H9 (cell line): Measurements from ENCODE around the gene GPRC5D. TPM values are rescaled to one million over a fixed set of nuclear protein-coding genes. Genes with fewer than 3 reads are reported as not detected.

ENCODE experiments used
- DNase-seq: peaks from one replicate; pipeline ENCODE4 v3.0.0-alpha.2; 2017
- H2AFZ ChIP-seq: one replicate; pipeline ENCODE4 v1.6.1; 2013; ENCODE audit warnings: mild to moderate bottlenecking, low read length, control low read depth, moderate library complexity
- H2AK5ac ChIP-seq: 2 replicates; pipeline ENCODE4 v1.6.1; 2013; ENCODE audit warnings: low read length, control low read depth, mixed read lengths; ENCODE audit not compliant: insufficient read length
- H2BK120ac ChIP-seq: one replicate; pipeline ENCODE4 v1.6.1; 2013; ENCODE audit warnings: low read depth, mild to moderate bottlenecking, low read length, control low read depth, inconsistent platforms; ENCODE audit not compliant: poor library complexity, severe bottlenecking
- H2BK12ac ChIP-seq: 2 replicates; pipeline ENCODE4 v1.6.1; 2013; ENCODE audit warnings: low read length, control low read depth, mixed read lengths, low read depth; ENCODE audit not compliant: insufficient read length
- H2BK15ac ChIP-seq: 2 replicates; pipeline ENCODE4 v1.6.1; 2013; ENCODE audit warnings: low read depth, low read length, control low read depth
- H2BK20ac ChIP-seq: one replicate; pipeline ENCODE4 v1.6.1; 2013; ENCODE audit warnings: low read depth, mild to moderate bottlenecking, low read length, control low read depth, inconsistent platforms; ENCODE audit not compliant: poor library complexity, severe bottlenecking
- H2BK5ac ChIP-seq: 2 replicates; pipeline ENCODE4 v1.6.1; 2013; ENCODE audit warnings: low read length, control low read depth, mixed read lengths; ENCODE audit not compliant: insufficient read length
- H3K14ac ChIP-seq: 2 replicates; pipeline ENCODE4 v1.6.1; 2013; ENCODE audit warnings: low read length, control low read depth; ENCODE audit not compliant: insufficient read depth
- H3K18ac ChIP-seq: 2 replicates; pipeline ENCODE4 v1.6.1; 2013; ENCODE audit warnings: low read depth, mild to moderate bottlenecking, mixed read lengths, low read length, control low read depth; ENCODE audit not compliant: insufficient read length
- H3K23ac ChIP-seq: 2 replicates; pipeline ENCODE4 v1.6.1; 2013; ENCODE audit warnings: low read length, control low read depth, mixed read lengths, low read depth; ENCODE audit not compliant: insufficient read length
- H3K23me2 ChIP-seq: 2 replicates; pipeline ENCODE4 v1.6.1; 2013; ENCODE audit warnings: low read depth, mild to moderate bottlenecking, mixed read lengths, low read length, control low read depth; ENCODE audit not compliant: insufficient read length, poor library complexity, severe bottlenecking
- H3K27ac ChIP-seq: 2 replicates; pipeline ENCODE4 v1.5.1; 2013; ENCODE audit warnings: low read length, control low read depth, mixed read lengths, low read depth; ENCODE audit not compliant: insufficient read length
- H3K27me3 ChIP-seq: 2 replicates; pipeline ENCODE4 v1.6.1; 2013; ENCODE audit warnings: low read length, control low read depth, inconsistent platforms; ENCODE audit not compliant: insufficient read depth
- H3K4ac ChIP-seq: 2 replicates; pipeline ENCODE4 v1.6.1; 2013; ENCODE audit warnings: low read depth, mild to moderate bottlenecking, control low read depth, inconsistent platforms, low read length, moderate library complexity
- H3K4me1 ChIP-seq: 2 replicates; pipeline ENCODE4 v1.6.1; 2013; ENCODE audit warnings: low read length, control low read depth, inconsistent platforms; ENCODE audit not compliant: insufficient read depth
- H3K4me2 ChIP-seq: 2 replicates; pipeline ENCODE4 v1.6.1; 2013; ENCODE audit warnings: low read length, control low read depth, mixed read lengths; ENCODE audit not compliant: insufficient read length, insufficient read depth
- H3K56ac ChIP-seq: 2 replicates; pipeline ENCODE4 v1.6.1; 2013; ENCODE audit warnings: low read depth, mild to moderate bottlenecking, mixed read lengths, low read length, control low read depth; ENCODE audit not compliant: insufficient read length
- H3K79me1 ChIP-seq: 2 replicates; pipeline ENCODE4 v1.6.1; 2013; ENCODE audit warnings: low read depth, mild to moderate bottlenecking, moderate library complexity, low read length, control low read depth, inconsistent platforms; ENCODE audit not compliant: insufficient read depth, poor library complexity, severe bottlenecking
- H3K79me2 ChIP-seq: 2 replicates; pipeline ENCODE4 v1.6.1; 2013; ENCODE audit warnings: low read length, control low read depth, inconsistent platforms; ENCODE audit not compliant: insufficient read depth
- H3K9ac ChIP-seq: 2 replicates; pipeline ENCODE4 v1.6.1; 2013; ENCODE audit warnings: low read length, control low read depth, mixed read lengths; ENCODE audit not compliant: insufficient read length; ENCODE audit errors: extremely low read depth
- H3K9me3 ChIP-seq: one replicate; pipeline ENCODE4 v1.6.1; 2013; ENCODE audit warnings: low read depth, low read length, inconsistent platforms; ENCODE audit not compliant: control insufficient read depth
- H3T11ph ChIP-seq: one replicate; pipeline ENCODE4 v1.6.1; 2013; ENCODE audit warnings: mild to moderate bottlenecking, low read length, control low read depth, inconsistent platforms
- H4K20me1 ChIP-seq: one replicate; pipeline ENCODE4 v1.6.1; 2013; ENCODE audit not compliant: control insufficient read depth, insufficient read length, insufficient read depth
- H4K5ac ChIP-seq: 2 replicates; pipeline ENCODE4 v1.6.1; 2013; ENCODE audit warnings: low read depth, mild to moderate bottlenecking, mixed read lengths, low read length, control low read depth; ENCODE audit not compliant: insufficient read length
- H4K8ac ChIP-seq: replicated peaks from 2 replicates; pipeline ENCODE4 v1.6.1; 2013; ENCODE audit warnings: low read length, control low read depth, mixed read lengths, low read depth; ENCODE audit not compliant: insufficient read length
- H4K91ac ChIP-seq: 2 replicates; pipeline ENCODE4 v1.6.1; 2013; ENCODE audit warnings: low read depth, mild to moderate bottlenecking, moderate library complexity, mixed read lengths, low read length, control low read depth; ENCODE audit not compliant: insufficient read length
- H3K27ac Mint-ChIP-seq, 3 experiments: 2 replicates in 2 of 3; 3 replicates in 1 of 3; pipeline ENCODE4 v1.8.0; 2020 to 2021; ENCODE audit warnings: mixed read lengths in 3 of 3, mild to moderate bottlenecking in 1 of 3, moderate library complexity in 1 of 3
- H3K27me3 Mint-ChIP-seq: 2 replicates; pipeline ENCODE4 v1.8.0; 2021; ENCODE audit warnings: low read depth, mild to moderate bottlenecking, moderate library complexity, mixed read lengths
- H3K36me3 Mint-ChIP-seq, 3 experiments: 2 replicates in 2 of 3; 3 replicates in 1 of 3; pipeline ENCODE4 v1.8.0; 2020 to 2021; ENCODE audit warnings: low read depth in 3 of 3, mixed read lengths in 3 of 3; ENCODE audit not compliant: insufficient read depth in 1 of 3
- H3K4me1 Mint-ChIP-seq, 2 experiments: 2 replicates each; pipeline ENCODE4 v1.8.0; 2020; ENCODE audit warnings: mixed read lengths in 2 of 2
- H3K4me3 Mint-ChIP-seq, 2 experiments: 2 replicates in 1 of 2; 3 replicates in 1 of 2; pipeline ENCODE4 v1.8.0; 2020 to 2021; ENCODE audit warnings: mild to moderate bottlenecking in 2 of 2, mixed read lengths in 2 of 2, moderate library complexity in 1 of 2
- H3K9me3 Mint-ChIP-seq, 2 experiments: 2 replicates in 1 of 2; 3 replicates in 1 of 2; pipeline ENCODE4 v1.8.0; 2020; ENCODE audit warnings: mild to moderate bottlenecking in 2 of 2, mixed read lengths in 2 of 2, moderate library complexity in 1 of 2
- WGBS: extraction: QIAGEN DNeasy Blood & Tissue Kit; methylation state at CpG from one replicate; pipeline ENCODE4 v1.1.7; 2013; ENCODE audit warnings: missing lambda C conversion rate, low lambda C conversion rate, mixed read lengths; ENCODE audit not compliant: insufficient read length; ENCODE audit errors: extremely low coverage; 5-methylcytosine and 5-hydroxymethylcytosine counted together
- total RNA-seq: library from RNA; stranded (reverse); gene quantifications from 2 replicates; pipeline ENCODE4 v1.2.1, GENCODE V29; 2021
- TF ChIP-seq, protein P1 (sequence below): fragments of 200-600 bp; sonication (generic); conservative IDR thresholded peaks from 3 replicates; pipeline ENCODE4 v1.8.0; 2021; ENCODE audit warnings: antibody characterized with exemption, mild to moderate bottlenecking

GPRC5D gene
- total RNA-seq, 1 experiment from 2014 or later, result not detected

DNA sequence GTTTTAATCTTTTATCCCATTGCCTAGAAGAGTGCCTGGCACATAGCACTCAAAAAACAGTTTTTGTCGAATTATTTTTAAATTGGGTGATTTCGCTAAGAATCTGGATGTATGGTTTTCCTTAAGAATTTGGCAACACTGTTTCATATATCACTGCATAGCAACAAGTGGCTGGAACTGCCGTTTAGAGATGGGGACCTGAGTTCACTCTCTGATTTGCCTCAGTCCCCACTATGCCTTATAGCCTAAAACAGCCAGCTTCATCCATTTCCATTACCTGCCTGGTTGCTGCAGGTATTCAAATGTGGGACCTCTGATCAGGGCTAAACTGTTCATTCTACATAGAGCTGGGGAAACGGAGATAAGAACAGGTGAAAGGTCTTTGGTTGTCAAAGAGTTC, 46.3 kb upstream of the GPRC5D start:
- Histone ChIP-seq H3K27ac (no peak overlapping the region), H3T11ph (no peak overlapping the region), H4K8ac (no peak overlapping the region), H3K9me3 (no peaks in the 10 kb centered on the region), H4K91ac (no peak overlapping the region), H3K9ac (no peak overlapping the region), H2BK5ac (no peak overlapping the region), H4K5ac (no peak overlapping the region), H3K23me2 (peaks cover 18% of the 10 kb centered on the region), H2BK15ac (no peak overlapping the region), H3K4me2 (no peak overlapping the region), H2BK12ac (no peak overlapping the region), H2BK120ac (no peak overlapping the region), H3K27me3 (no peaks in the 10 kb centered on the region; the same call in 1 of the 2 replicates), H3K4me1 (no peaks in the 10 kb centered on the region; the same call in 1 of the 2 replicates), H2AFZ (no peak overlapping the region), H2AK5ac (no peak overlapping the region), H3K14ac (no peak overlapping the region), H3K79me2 (no peaks in the 10 kb centered on the region; the same call in 1 of the 2 replicates), H4K20me1 (no peaks in the 10 kb centered on the region), H3K4ac (no peak overlapping the region), H3K79me1 (no peaks in the 10 kb centered on the region), H2BK20ac (no peak overlapping the region), H3K23ac (no peak overlapping the region), H3K18ac (no peak overlapping the region), H3K56ac (no peak overlapping the region)
- TF ChIP-seq, protein P1, sequence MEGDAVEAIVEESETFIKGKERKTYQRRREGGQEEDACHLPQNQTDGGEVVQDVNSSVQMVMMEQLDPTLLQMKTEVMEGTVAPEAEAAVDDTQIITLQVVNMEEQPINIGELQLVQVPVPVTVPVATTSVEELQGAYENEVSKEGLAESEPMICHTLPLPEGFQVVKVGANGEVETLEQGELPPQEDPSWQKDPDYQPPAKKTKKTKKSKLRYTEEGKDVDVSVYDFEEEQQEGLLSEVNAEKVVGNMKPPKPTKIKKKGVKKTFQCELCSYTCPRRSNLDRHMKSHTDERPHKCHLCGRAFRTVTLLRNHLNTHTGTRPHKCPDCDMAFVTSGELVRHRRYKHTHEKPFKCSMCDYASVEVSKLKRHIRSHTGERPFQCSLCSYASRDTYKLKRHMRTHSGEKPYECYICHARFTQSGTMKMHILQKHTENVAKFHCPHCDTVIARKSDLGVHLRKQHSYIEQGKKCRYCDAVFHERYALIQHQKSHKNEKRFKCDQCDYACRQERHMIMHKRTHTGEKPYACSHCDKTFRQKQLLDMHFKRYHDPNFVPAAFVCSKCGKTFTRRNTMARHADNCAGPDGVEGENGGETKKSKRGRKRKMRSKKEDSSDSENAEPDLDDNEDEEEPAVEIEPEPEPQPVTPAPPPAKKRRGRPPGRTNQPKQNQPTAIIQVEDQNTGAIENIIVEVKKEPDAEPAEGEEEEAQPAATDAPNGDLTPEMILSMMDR, result no peak
- no peak overlapping the region for H3K27ac Mint-ChIP-seq
- H3K36me3 Mint-ChIP-seq, result peaks cover 4 to 22% (median 17%) of the 10 kb centered on the region in 3 experiments
- H3K4me3 Mint-ChIP-seq, result peak overlapping the region in 1 of 2 experiments; percentile 96; a peak in 2 of 5 replicates
- H3K27me3 Mint-ChIP-seq, result peaks cover 23% of the 10 kb centered on the region
- whole genome bisulfite sequencing, result no CpG with 5 or more reads among the region's 4 CpGs
- no peak for DNase-seq
- peaks cover 0 to 3% of the 10 kb centered on the region in 2 experiments; a peak in 2 of 5 replicates for H3K9me3 Mint-ChIP-seq
- H3K4me1 Mint-ChIP-seq, result peaks cover 27 to 40% of the 10 kb centered on the region in 2 experiments
